ENCODE results near the gene TSHZ3.

GRCh38 chr19:31312677-31313244, 36.5 kb downstream of the TSHZ3 start:
- TF ChIP-seq CTCF (IDR thresholded peaks at IDR 0.05; ENCODE audit: poor library complexity, severe bottlenecking) (no peak), RAD21 (conservative IDR thresholded peaks at IDR 0.05) (no peak), EP300 (conservative IDR thresholded peaks at IDR 0.05; ENCODE audit: poor library complexity, severe bottlenecking) (no peak), POLR2AphosphoS5 (IDR thresholded peaks at IDR 0.05) (no peak), REST (IDR thresholded peaks at IDR 0.05; ENCODE audit: borderline replicate concordance) (no peak), TAF1 (IDR thresholded peaks at IDR 0.05; ENCODE audit: low read depth) (no peak), MXI1 (conservative IDR thresholded peaks at IDR 0.05; ENCODE audit: poor library complexity, severe bottlenecking) (no peak)
